ENCODE measurements around the gene MEPCE. TPM values are rescaled to one million over a fixed set of nuclear protein-coding genes. Genes with fewer than 3 reads are reported as not detected.

Gene MEPCE
- total RNA-seq, 1 experiment from 2014 or later: 30.9 TPM

- DNase-seq (ENCODE audit: extremely low read depth, low read depth): no peak
Measured at GRCh38 chr7:100406767-100407166, 22.9 kb upstream of the MEPCE start.

GRCh38 chr7:100407285-100408180 is 22.1 kb upstream of the MEPCE start:
- DNase-seq (ENCODE audit: extremely low read depth, low read depth): peak; percentile 65

GRCh38 chr7:100411101-100411500 is 18.5 kb upstream of the MEPCE start:
- no peak for DNase-seq (ENCODE audit: extremely low read depth, low read depth)

- DNase-seq (ENCODE audit: extremely low read depth, low read depth): no peak
Measured at GRCh38 chr7:100413346-100413745, 16.3 kb upstream of the MEPCE start.

GRCh38 chr7:100413889-100414288 is 15.7 kb upstream of the MEPCE start:
- no peak for DNase-seq (ENCODE audit: extremely low read depth, low read depth)

- no peak for DNase-seq (ENCODE audit: extremely low read depth, low read depth)
Measured at GRCh38 chr7:100415448-100415847, 14.2 kb upstream of the MEPCE start.

- DNase-seq (ENCODE audit: extremely low read depth, low read depth): no peak
Measured at GRCh38 chr7:100418930-100419659, 10.5 kb upstream of the MEPCE start.

GRCh38 chr7:100419660-100420226 is 9.9 kb upstream of the MEPCE start:
- no peak for DNase-seq (ENCODE audit: extremely low read depth, low read depth)

GRCh38 chr7:100423315-100423714 is 6.3 kb upstream of the MEPCE start:
- no peak for DNase-seq (ENCODE audit: extremely low read depth, low read depth)

- no peak for DNase-seq (ENCODE audit: extremely low read depth, low read depth)
Measured at GRCh38 chr7:100425347-100425746, 4.3 kb upstream of the MEPCE start.

- no peak for DNase-seq (ENCODE audit: extremely low read depth, low read depth)
Measured at GRCh38 chr7:100426516-100426915, 3.1 kb upstream of the MEPCE start.

GRCh38 chr7:100427762-100428198 is 1.9 kb upstream of the MEPCE start:
- DNase-seq (ENCODE audit: extremely low read depth, low read depth): no peak

GRCh38 chr7:100428199-100428966 is 1.2 kb upstream of the MEPCE start, which contains the start of gene ZCWPW1:
ZCWPW1 (minus strand) TSS chr7:100428703; CDS start chr7:100420649, 8,054 bp downstream.
- DNase-seq (ENCODE audit: extremely low read depth, low read depth): peak; percentile 96

GRCh38 chr7:100428967-100429636 is 529 bp upstream of the MEPCE start:
- DNase-seq (ENCODE audit: extremely low read depth, low read depth): peak; percentile 100

- no peak for DNase-seq (ENCODE audit: extremely low read depth, low read depth)
Measured at GRCh38 chr7:100430493-100431285, 1.1 kb downstream of the MEPCE start.

GRCh38 chr7:100431286-100431735 is 1.7 kb downstream of the MEPCE start:
- DNase-seq (ENCODE audit: extremely low read depth, low read depth): no peak

- no peak for DNase-seq (ENCODE audit: extremely low read depth, low read depth)
Measured at GRCh38 chr7:100432053-100432452, 2.4 kb downstream of the MEPCE start.

- no peak for DNase-seq (ENCODE audit: extremely low read depth, low read depth)
Measured at GRCh38 chr7:100432621-100433275, 3.1 kb downstream of the MEPCE start.

- no peak for DNase-seq (ENCODE audit: extremely low read depth, low read depth)
Measured at GRCh38 chr7:100433276-100433591, 3.6 kb downstream of the MEPCE start.
